Bronchial epithelial cell (primary cell): ENCODE measurements around the gene AGAP1. TPM values are rescaled to one million over a fixed set of nuclear protein-coding genes. Genes with fewer than 3 reads are reported as not detected.
"Not testable (repeated sequence)": the region's sequence is repeated elsewhere in the genome, so short reads cannot be mapped to it uniquely, and the experiment has no call there.

Source experiments
- DNase-seq: peaks from one replicate; pipeline ENCODE4 v3.0.0-alpha.2; 2010; ENCODE audit warnings: low read depth
- FAIRE-seq: peaks from 2 replicates; lab custom pipeline; 2011; peaks lifted over from hg19 to GRCh38; lab: Jason Lieb, UNC
- H3K27me3 ChIP-seq: 2 replicates; pipeline ENCODE4 v1.5.1; 2011; ENCODE audit warnings: low read length; ENCODE audit not compliant: control insufficient read depth, insufficient read depth
- H3K36me3 ChIP-seq: 2 replicates; pipeline ENCODE4 v1.5.1; 2011; ENCODE audit warnings: low read length; ENCODE audit not compliant: control insufficient read depth, insufficient read depth
- H3K4me3 ChIP-seq: 2 replicates; pipeline ENCODE4 v1.5.1; 2011; ENCODE audit warnings: mild to moderate bottlenecking, low read depth, low read length, control low read depth
- CTCF ChIP-seq: IDR thresholded peaks from 2 replicates; pipeline ENCODE4 v1.5.1; 2011; ENCODE audit warnings: mild to moderate bottlenecking, moderate library complexity, low read length, control low read depth, inconsistent platforms; ENCODE audit not compliant: insufficient read depth, severe bottlenecking
- total RNA-seq: library from RNA; depleted of rRNA; stranded (reverse); fragments of >200 nt; gene quantifications from 2 replicates; pipeline ENCODE4 v1.2.1, GENCODE V29; 2014

Gene AGAP1
- total RNA-seq, 1 donor from 2014 or later, result 22.4 TPM

- FAIRE-seq (no peak), DNase-seq (no peak)
- TF ChIP-seq CTCF, result no peak
- Histone ChIP-seq H3K36me3 (no peaks in the 10 kb centered on the region), H3K4me3 (no peak overlapping the region), H3K27me3 (no peaks in the 10 kb centered on the region)
Measured at GRCh38 chr2:235945608-235946140, 451.8 kb downstream of the AGAP1 start.

GRCh38 chr2:235946590-235946989 lies 452.7 kb downstream of the AGAP1 start:
- no peak for TF ChIP-seq CTCF
- Histone ChIP-seq H3K27me3 (no peaks in the 10 kb centered on the region), H3K4me3 (no peak overlapping the region), H3K36me3 (no peaks in the 10 kb centered on the region)
- no peak for FAIRE-seq
- no peak for DNase-seq

GRCh38 chr2:235947055-235947454 lies 453.2 kb downstream of the AGAP1 start:
- not testable (repeated sequence) for FAIRE-seq, DNase-seq, H3K36me3 ChIP-seq, H3K27me3 ChIP-seq, H3K4me3 ChIP-seq

DNA sequence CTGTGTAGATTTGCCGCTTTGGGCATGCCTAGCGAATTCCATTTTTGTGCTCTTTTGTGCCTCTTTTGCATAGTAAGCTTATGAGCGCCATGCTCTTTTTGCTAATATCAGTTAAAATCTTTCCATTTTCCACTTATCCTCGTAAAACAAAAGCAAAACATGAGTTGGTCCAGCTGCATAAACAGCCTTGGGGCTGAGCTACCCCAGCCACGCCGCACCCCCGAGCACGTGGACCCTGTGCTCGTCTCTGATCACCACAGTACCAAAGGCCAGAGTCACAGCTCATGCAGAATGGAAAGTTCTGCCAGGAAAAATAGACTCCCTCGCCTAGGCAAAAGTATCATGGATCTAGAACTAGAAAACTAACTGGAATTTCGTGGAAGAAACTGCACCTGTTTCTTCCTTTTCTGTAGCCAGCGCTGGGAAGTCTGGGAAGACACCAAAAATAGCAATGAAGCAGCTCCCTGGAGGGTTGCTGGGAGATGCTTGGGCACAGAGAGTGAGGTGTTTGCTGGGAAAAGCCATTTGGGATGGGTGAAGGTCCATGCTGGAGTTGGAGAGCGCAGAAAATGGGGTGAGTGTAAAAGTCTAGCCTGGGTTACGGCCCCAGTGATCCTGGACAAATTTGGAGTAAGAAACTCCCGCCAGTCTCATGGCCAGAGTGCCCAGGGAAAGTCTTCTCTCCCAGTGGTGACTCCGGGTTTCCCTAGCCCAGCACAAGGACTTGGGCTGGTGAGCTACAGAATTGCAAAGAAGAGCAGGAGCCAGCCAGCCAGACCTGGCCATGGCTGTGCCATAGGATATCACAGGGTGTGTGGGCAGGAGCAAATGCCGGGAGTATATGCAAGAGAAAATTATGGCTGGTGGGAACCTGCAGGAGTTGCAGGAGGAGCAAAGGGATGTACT lies 456.0 kb downstream of the AGAP1 start:
- no peak for FAIRE-seq

GRCh38 chr2:235950473-235950809 lies 456.6 kb downstream of the AGAP1 start:
- no peaks in the 10 kb centered on the region for H3K36me3 ChIP-seq
- no peak for DNase-seq
- no peak for FAIRE-seq
- no peak overlapping the region for H3K4me3 ChIP-seq
- H3K27me3 ChIP-seq, result no peaks in the 10 kb centered on the region
- TF ChIP-seq CTCF, result no peak

More for the DNA sequence above, 456.0 kb downstream of the AGAP1 start:
- Histone ChIP-seq H3K36me3 (no peaks in the 10 kb centered on the region), H3K27me3 (no peaks in the 10 kb centered on the region), H3K4me3 (no peak overlapping the region)
- no peak for TF ChIP-seq CTCF
- no peak for DNase-seq

DNA sequence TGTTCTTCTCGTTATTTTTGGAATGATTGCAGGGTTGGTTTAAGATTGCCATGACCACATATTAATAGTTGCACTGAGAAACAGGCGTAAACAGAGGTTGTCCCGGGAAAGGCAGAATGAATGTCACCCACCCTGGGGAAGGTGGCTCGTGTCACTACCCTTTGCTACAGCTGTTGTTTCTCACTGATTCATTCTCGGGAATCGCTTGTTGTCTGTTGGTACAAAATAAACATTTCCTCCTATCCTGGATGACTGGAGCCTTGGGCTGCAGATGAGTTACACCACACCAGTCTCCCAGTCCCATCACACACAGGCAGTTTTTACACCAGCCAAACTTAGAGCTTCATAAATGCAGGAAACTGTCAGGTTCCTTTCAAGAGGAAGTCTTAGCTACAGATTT lies 457.6 kb downstream of the AGAP1 start:
- no peaks in the 10 kb centered on the region for H3K27me3 ChIP-seq
- FAIRE-seq (no peak), DNase-seq (no peak)
- no peaks in the 10 kb centered on the region for H3K36me3 ChIP-seq
- no peak overlapping the region for H3K4me3 ChIP-seq
- no peak for TF ChIP-seq CTCF
